GM19452 (cell line): ENCODE results near the gene ZNRF3.
"Not testable (repeated sequence)": the region's sequence is repeated elsewhere in the genome, so short reads cannot be mapped to it uniquely, and the experiment has no call there.

Experiments used
- ATAC-seq: cut with Tn5 transposase; IDR thresholded peaks from one replicate; pipeline ENCODE4 v1.9.1; 2021; ENCODE audit not compliant: unreplicated experiment

The ZNRF3 gene

GRCh38 chr22:29003552-29003951 lies 120.2 kb downstream of the ZNRF3 start:
- ATAC-seq = no peak

GRCh38 chr22:29003975-29004646 lies 120.7 kb downstream of the ZNRF3 start:
- no peak for ATAC-seq

GRCh38 chr22:29004647-29005371 lies 121.4 kb downstream of the ZNRF3 start:
- ATAC-seq = no peak

GRCh38 chr22:29005754-29006153 lies 122.4 kb downstream of the ZNRF3 start:
- not testable (repeated sequence) for ATAC-seq

- ATAC-seq = no peak
These were observed 123.0 kb downstream of the ZNRF3 start for GRCh38 chr22:29006346-29006745.

- ATAC-seq = no peak
These were observed 125.8 kb downstream of the ZNRF3 start for GRCh38 chr22:29009148-29009547.

- no peak for ATAC-seq
These were observed 128.1 kb downstream of the ZNRF3 start for GRCh38 chr22:29011240-29012100.

GRCh38 chr22:29012101-29012433 lies 128.7 kb downstream of the ZNRF3 start:
- ATAC-seq = no peak

- no peak for ATAC-seq
These were observed 129.6 kb downstream of the ZNRF3 start for GRCh38 chr22:29012952-29013351.

GRCh38 chr22:29014293-29014692 lies 130.9 kb downstream of the ZNRF3 start:
- ATAC-seq = no peak

GRCh38 chr22:29014773-29015172 lies 131.4 kb downstream of the ZNRF3 start:
- no peak for ATAC-seq

GRCh38 chr22:29016067-29016938 lies 132.9 kb downstream of the ZNRF3 start:
- no peak for ATAC-seq

- ATAC-seq = no peak
These were observed 135.2 kb downstream of the ZNRF3 start for GRCh38 chr22:29018293-29019189.

GRCh38 chr22:29022101-29022817 lies 138.9 kb downstream of the ZNRF3 start:
- no peak for ATAC-seq

GRCh38 chr22:29023172-29023796 lies 139.9 kb downstream of the ZNRF3 start:
- ATAC-seq = no peak

- no peak for ATAC-seq
These were observed 143.2 kb downstream of the ZNRF3 start for GRCh38 chr22:29026579-29026978.

- no peak for ATAC-seq
These were observed 145.1 kb downstream of the ZNRF3 start for GRCh38 chr22:29028468-29028867.

GRCh38 chr22:29029202-29030000 lies 146.0 kb downstream of the ZNRF3 start:
- no peak for ATAC-seq
